Esophagus muscularis mucosa (tissue), 4 donors: ENCODE results near the gene TRIM50. TPM values are rescaled to one million over a fixed set of nuclear protein-coding genes. Genes with fewer than 3 reads are reported as not detected.
A peak's percentile ranks its signal among the peaks of the same experiment; 100 is the strongest.

Experiments used
- DNase-seq: peaks from one replicate; pipeline ENCODE4 v3.0.0-alpha.2; 2017; ENCODE audit errors: extremely low spot score
- H3K27ac ChIP-seq, 4 donors: fragments of 200-600 bp; sonication (generic); replicated peaks in 1 of 4; 1 replicate in 3 of 4; 2 replicates in 1 of 4; pipeline ENCODE4 v1.5.1; 2016 to 2019; ENCODE audit warnings: mild to moderate bottlenecking in 1 of 4
- H3K27me3 ChIP-seq, 4 donors: fragments of 200-600 bp; sonication (generic); one replicate each; pipeline versions ENCODE4 v1.5.1 to v1.6.0; 2016 to 2019
- H3K36me3 ChIP-seq, 4 donors: fragments of 200-600 bp; sonication (generic); one replicate each; pipeline ENCODE4 v1.5.1; 2016 to 2019
- H3K4me1 ChIP-seq, 4 donors: fragments of 200-600 bp; sonication (generic); one replicate each; pipeline ENCODE4 v1.5.1; 2016 to 2019
- H3K4me3 ChIP-seq, 4 donors: fragments of 200-600 bp; sonication (generic); 1 replicate in 2 of 4; 2 replicates in 2 of 4; pipeline ENCODE4 v1.5.1; 2016 to 2019; ENCODE audit warnings: mild to moderate bottlenecking in 4 of 4, moderate library complexity in 1 of 4
- H3K9me3 ChIP-seq, 4 donors: fragments of 200-600 bp; sonication (generic); 1 replicate in 3 of 4; 2 replicates in 1 of 4; pipeline ENCODE4 v1.5.1; 2016 to 2019
- EP300 ChIP-seq: sonication (generic); formaldehyde crosslinking; IDR thresholded peaks from one replicate; pipeline ENCODE4 v1.6.1; 2017; ENCODE audit warnings: antibody characterized with exemption
- POLR2A ChIP-seq: fragments of 450-650 bp; IDR thresholded peaks from one replicate; pipeline ENCODE4 v1.6.1; 2017; ENCODE audit warnings: antibody characterized with exemption, moderate library complexity, mild to moderate bottlenecking, low read depth
- POLR2AphosphoS5 ChIP-seq, 2 donors: sonication (generic); formaldehyde crosslinking; IDR thresholded peaks; one replicate each; pipeline ENCODE4 v1.6.1; 2017; ENCODE audit warnings: antibody characterized with exemption in 2 of 2
- WGBS: methylation state at CpG from one replicate; pipeline ENCODE4 v1.1.5; 2018; 5-methylcytosine and 5-hydroxymethylcytosine counted together
- intact Hi-C: fragments of 100-400 bp; cut with DNase I; formaldehyde crosslinking; loops from one replicate; pipeline ENCODE4 v1.15.1; 2023
- total RNA-seq, 4 donors: library from RNA; depleted of rRNA; stranded (reverse); fragments of >200 nt; gene quantifications; one replicate each; pipeline versions ENCODE4 v1.1.0 to v1.2.1, GENCODE V29; 2016
- TF ChIP-seq, protein P1 (sequence below), 3 experiments: fragments of 200-600 bp in 2 of 3; fragments of 450-650 bp in 1 of 3; sonication (generic) in 2 of 3; IDR thresholded peaks; one replicate each; pipeline ENCODE4 v1.5.1; 2017 to 2019; ENCODE audit warnings: antibody characterized with exemption in 3 of 3, mild to moderate bottlenecking in 2 of 3, moderate library complexity in 1 of 3

TRIM50 gene
- total RNA-seq, 4 donors from 2014 or later, result 0.39 to 0.42 TPM; not detected in 2

DNA sequence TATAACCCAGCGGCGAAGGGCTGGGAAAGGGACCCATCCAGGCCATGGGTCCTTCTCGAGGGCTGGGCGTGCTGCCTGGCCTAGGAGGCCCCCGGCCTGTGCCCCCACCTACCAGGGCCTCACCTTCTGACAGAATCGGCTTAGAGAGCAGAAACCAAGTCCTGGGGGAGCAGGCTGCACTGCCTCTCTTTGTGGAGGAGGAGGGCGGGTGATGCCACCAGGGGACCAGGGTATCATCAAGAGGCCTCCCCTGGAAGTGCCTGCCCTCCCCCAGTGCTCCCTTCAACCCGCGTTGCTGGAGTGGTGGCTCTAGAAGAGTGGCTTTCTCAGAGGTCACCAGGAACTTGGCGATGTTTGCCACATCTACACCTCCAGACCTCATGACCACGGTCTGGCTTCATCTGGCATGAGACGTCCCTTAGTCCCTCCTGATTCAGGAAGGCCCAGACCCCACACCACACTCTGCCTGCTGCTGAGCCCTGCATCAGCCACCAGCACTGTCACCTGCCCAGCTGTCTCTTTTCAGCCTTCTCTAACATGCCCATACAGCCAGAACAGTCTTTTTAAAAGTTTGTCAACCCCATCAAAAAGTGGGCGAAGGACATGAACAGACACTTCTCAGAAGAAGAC lies 32.0 kb upstream of the TRIM50 start:
- TF ChIP-seq POLR2A, result no peak
- TF ChIP-seq, protein P1, sequence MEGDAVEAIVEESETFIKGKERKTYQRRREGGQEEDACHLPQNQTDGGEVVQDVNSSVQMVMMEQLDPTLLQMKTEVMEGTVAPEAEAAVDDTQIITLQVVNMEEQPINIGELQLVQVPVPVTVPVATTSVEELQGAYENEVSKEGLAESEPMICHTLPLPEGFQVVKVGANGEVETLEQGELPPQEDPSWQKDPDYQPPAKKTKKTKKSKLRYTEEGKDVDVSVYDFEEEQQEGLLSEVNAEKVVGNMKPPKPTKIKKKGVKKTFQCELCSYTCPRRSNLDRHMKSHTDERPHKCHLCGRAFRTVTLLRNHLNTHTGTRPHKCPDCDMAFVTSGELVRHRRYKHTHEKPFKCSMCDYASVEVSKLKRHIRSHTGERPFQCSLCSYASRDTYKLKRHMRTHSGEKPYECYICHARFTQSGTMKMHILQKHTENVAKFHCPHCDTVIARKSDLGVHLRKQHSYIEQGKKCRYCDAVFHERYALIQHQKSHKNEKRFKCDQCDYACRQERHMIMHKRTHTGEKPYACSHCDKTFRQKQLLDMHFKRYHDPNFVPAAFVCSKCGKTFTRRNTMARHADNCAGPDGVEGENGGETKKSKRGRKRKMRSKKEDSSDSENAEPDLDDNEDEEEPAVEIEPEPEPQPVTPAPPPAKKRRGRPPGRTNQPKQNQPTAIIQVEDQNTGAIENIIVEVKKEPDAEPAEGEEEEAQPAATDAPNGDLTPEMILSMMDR (IDR thresholded peaks at IDR 0.05), result no peak
- TF ChIP-seq EP300, result no peak
- TF ChIP-seq POLR2AphosphoS5 (IDR thresholded peaks at IDR 0.05), result no peak

DNA sequence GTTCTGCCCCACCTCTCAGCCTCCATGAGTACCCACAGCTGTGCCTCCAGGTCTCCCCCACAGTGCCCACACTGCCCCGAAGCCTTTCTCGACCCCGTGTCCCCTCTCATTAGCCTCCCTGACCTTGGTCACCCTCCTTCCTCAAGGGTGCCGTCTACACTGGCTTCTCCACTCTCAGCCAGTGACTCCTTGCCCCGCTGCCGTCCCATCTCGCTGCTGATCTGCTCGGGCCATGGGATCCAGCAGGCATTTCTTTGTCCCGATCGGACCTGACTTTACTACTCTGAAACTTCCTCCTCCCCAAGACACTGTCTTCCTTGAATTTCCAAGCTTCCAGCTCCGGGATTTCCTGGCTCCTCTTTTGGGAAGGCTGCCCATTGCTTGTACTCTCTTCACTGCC lies 31.4 kb upstream of the TRIM50 start:
- H3K4me3 ChIP-seq, result no peak overlapping the region
- intact Hi-C loops, result no loop called here
- H3K27ac ChIP-seq, result peak overlapping the region in 1 of 4 donors; percentile 3
- peaks cover 7 to 14% (median 11%) of the 10 kb centered on the region in 4 donors for H3K4me1 ChIP-seq
- DNase-seq, result no peak
- no peaks in the 10 kb centered on the region for H3K9me3 ChIP-seq
- H3K27me3 ChIP-seq, result peaks cover 0 to 21% (median 0%) of the 10 kb centered on the region in 4 donors
- WGBS, result 86% methylated on average over 11 of the region's 11 CpGs
- no peak for TF ChIP-seq POLR2A
- TF ChIP-seq POLR2AphosphoS5 (IDR thresholded peaks at IDR 0.05), result no peak
- TF ChIP-seq EP300, result no peak
- TF ChIP-seq, protein P1 (IDR thresholded peaks at IDR 0.05), result no peak
- no peaks in the 10 kb centered on the region for H3K36me3 ChIP-seq

More for the DNA sequence above, 32.0 kb upstream of the TRIM50 start:
- DNase-seq, result no peak
- no peaks in the 10 kb centered on the region for H3K9me3 ChIP-seq
- no peak overlapping the region for H3K27ac ChIP-seq
- H3K4me3 ChIP-seq, result no peak overlapping the region
- H3K4me1 ChIP-seq, result peaks cover 7 to 14% (median 11%) of the 10 kb centered on the region in 4 donors
- 96% methylated on average over 11 of the region's 13 CpGs for WGBS
- H3K27me3 ChIP-seq, result peaks cover 0 to 23% (median 0%) of the 10 kb centered on the region in 4 donors
- H3K36me3 ChIP-seq, result no peaks in the 10 kb centered on the region
- intact Hi-C loops, result no loop called here

GRCh38 chr7:73358590-73359275 lies 30.9 kb upstream of the TRIM50 start:
- Histone ChIP-seq H3K4me3 (peak overlapping the region in 3 of 4 donors; percentile 31 to 38 (median 37)), H3K9me3 (no peaks in the 10 kb centered on the region), H3K36me3 (no peaks in the 10 kb centered on the region), H3K4me1 (peaks cover 7 to 14% (median 11%) of the 10 kb centered on the region in 4 donors), H3K27ac (peak overlapping the region in 1 of 4 donors; percentile 3), H3K27me3 (peaks cover 0 to 17% (median 0%) of the 10 kb centered on the region in 4 donors)
- intact Hi-C loops, result no loop called here
- DNase-seq, result no peak
- no peak for TF ChIP-seq POLR2AphosphoS5 (IDR thresholded peaks at IDR 0.05)
- no peak for TF ChIP-seq EP300
- no peak for TF ChIP-seq POLR2A
- TF ChIP-seq, protein P1 (IDR thresholded peaks at IDR 0.05), result no peak
- WGBS, result 86% methylated on average over 21 of the region's 21 CpGs

- no peak for DNase-seq
- H3K36me3 ChIP-seq, result no peaks in the 10 kb centered on the region
- peaks cover 0 to 10% (median 3%) of the 10 kb centered on the region in 4 donors for H3K9me3 ChIP-seq
- peaks cover 0 to 17% (median 0%) of the 10 kb centered on the region in 4 donors for H3K27me3 ChIP-seq
- H3K27ac ChIP-seq, result no peak overlapping the region
- H3K4me1 ChIP-seq, result peaks cover 7 to 14% (median 11%) of the 10 kb centered on the region in 4 donors
- intact Hi-C loops, result no loop called here
- no peak for TF ChIP-seq POLR2AphosphoS5 (IDR thresholded peaks at IDR 0.05)
- TF ChIP-seq EP300, result no peak
- TF ChIP-seq POLR2A, result no peak
- TF ChIP-seq, protein P1 (IDR thresholded peaks at IDR 0.05), result no peak
- H3K4me3 ChIP-seq, result no peak overlapping the region
- 83% methylated on average over 5 of the region's 5 CpGs for WGBS
These were observed 28.3 kb upstream of the TRIM50 start for GRCh38 chr7:73356159-73356558.
